ENCODE measurements around the gene SSBP4.
"Not testable (repeated sequence)": the region's sequence is repeated elsewhere in the genome, so short reads cannot be mapped to it uniquely, and the experiment has no call there.

SSBP4 gene

DNA sequence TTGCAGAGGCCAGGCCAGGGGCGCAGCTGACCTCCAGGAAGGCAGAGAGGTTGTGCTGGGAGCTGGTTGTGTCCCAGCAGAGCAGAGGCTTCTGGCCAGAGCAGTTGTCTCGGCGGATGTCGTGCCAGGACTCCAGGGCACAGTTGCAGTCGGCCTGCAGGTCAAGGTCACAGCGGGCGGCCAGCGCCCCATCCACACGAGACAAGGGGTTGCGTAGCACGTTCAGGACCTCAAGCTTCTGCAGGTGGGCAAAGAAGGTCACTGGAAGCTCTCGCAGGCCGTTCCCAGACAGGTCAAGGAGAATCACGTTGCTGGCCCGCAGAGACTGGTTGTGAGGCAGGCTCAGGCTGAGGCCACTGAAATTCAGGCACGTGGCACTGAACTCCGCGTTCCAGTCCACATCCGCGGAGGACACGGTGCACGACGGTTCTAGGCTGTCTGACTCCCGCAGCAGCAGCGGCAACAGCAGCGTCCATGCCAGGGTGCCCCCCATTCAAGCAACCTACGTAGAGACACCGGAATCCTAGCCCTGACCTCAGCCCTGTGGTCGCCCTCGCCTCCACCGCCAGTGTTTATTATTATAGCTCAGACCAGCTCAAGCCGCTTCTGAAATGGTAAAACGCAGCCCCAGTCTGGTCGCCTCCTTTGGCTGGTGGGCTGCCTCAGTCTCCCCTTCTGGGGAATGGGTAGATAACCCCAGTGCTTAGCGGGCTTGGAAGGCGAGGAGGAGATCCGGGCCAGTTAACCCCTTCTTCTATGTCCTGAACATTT, 22.5 kb upstream of the SSBP4 start:
- no peak for FAIRE-seq

DNA sequence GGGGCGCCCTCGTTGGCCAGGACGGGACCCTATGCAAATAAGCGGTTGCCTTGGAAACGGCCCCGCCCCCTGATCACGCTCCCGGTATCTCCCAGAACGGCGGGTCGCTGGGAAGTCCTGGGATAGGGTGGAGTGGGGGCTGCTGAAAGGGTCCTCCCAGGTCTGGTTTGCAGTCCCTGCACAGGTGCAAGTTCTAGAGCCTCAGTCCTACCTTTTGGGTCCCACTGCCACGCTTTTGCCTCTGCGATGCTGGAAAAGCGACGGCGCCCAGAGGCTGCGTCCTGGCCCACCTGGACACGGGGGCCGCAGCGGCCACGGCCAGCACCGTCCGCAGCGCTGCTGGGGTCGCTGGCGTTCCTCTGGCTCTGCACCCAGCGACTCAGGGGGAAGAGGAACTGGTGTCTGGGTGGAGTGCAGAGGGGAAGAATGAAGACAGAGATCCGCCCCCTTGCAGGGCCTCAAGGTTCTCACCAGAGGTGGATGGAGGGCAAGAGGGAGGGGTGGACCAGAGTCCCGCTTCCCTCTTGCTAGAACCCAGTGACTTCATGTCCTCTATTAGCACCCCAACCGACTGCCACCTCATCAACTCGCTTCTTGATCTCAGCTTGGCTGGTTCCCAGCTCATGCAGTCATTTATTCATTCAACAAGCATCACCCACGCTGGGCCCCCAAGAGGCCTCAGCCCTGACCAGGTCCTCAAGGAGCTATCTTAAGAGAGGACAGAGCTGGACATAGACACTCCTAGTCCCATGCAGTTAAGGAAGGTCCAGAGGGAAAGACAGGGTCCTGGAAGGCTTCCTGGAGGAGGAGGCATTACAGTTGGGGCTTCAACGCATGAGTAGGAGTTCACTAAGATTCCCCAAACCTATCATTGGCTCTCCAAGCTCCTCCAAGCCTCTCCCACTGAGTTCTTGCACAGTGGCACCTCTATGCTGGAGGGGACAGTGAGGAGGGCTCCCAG, 21.7 kb upstream of the SSBP4 start, which contains the start of gene LRRC25:
Gene LRRC25 (minus strand): TSS at position 381 of the 961 bp plus-strand sequence. CDS start 659 bp downstream, outside the sequence.
- FAIRE-seq = no peak

DNA sequence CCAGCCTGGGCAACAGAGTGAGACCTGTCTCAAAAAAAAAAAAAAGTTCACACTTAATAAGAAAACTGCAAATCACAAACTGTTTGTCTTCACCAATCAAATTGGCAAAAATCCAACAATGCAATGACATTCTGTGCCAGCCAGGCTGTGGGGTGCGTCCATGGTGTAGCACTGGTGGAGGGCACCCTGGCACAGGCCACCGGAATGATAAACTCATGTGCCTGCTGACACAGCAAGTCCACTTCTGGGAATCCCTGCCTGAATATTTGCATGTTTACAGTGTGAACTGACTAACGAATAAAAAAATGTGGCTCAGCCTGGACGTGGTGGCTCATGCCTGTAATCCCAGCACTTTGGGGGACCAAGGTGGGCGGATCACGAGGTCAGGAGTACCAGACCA, 20.2 kb upstream of the SSBP4 start:
- no peak for FAIRE-seq

DNA sequence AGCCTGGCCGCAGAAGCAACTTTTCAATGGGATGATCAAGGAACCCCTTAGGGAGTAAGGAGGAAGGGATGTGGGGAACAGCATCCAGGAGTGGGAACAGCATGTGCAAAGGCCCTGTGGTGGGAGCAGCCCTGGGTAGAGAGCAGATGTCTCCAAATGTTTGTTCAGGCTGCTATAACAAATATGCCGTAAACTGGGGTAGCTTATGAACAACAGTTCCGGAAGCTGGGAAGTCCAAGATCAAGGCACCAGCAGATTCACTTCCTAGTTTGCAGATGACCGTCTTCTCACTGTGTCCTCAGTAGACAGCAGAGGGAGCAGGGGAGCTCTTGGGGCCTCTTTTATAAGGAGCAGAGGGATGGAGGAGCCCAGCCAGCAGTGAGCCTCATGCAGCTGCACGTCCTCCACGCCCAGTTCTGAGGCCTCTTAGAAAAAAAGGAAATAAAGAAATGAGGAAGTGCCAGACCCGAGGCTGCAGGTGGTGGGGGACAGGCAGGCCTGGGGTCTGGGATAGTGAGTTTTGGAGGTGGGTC, 17.6 kb upstream of the SSBP4 start:
- FAIRE-seq = no peak

DNA sequence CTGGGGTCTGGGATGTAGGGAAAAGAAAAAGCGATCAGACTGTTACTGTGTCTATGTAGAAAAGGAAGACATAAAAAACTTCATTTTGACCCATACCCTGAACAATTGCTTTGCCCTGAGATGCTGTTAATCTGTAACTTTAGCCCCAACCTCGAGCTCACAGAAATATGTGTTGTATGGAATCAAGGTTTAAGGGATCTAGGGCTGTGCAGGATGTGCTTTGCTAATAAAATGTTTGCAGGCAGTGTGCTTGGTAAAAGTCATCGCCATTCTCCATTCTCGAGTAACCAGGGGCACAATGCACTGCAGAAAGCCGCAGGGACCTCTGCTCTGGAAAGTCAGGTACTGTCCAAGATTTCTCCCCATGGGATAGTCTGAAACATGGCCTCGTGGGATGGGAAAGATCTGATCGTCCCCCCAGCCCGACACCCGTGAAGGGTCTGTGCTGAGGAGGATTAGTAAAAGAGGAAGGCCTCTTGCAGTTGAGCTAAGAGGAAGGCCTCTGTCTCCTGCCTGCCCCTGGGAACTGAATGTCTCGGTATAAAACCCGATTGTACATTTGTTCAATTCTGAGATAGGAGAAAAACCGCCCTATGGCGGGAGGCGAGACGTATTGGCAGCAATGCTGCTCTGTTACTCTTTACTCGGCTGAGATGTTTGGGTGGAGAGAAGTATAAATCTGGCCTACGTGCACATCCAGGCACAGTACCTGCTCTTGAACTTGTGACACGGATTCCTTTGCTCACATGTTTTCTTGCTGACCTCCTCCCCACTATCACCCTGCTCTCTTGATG, 16.5 kb upstream of the SSBP4 start:
- not testable (repeated sequence) for FAIRE-seq

DNA sequence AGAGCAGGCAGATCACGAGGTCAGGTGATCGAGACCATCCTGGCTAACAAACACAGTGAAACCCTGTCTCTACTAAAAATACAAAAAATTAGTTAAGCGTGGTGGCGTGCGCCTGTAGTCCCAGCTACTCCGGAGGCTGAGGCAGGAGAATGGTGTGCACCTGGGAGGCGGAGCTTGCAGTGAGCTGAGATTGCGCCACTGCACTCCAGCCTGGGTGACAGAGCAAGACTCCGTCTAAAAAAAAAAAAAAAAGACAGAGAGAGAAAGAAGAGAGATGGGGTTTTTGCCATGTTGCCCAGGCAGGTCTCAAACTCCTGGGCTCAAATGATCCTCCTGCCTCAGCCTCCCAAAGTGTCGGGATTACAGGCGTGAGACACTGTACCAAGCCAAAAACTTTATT, 13.4 kb upstream of the SSBP4 start:
- FAIRE-seq = not testable (repeated sequence)

DNA sequence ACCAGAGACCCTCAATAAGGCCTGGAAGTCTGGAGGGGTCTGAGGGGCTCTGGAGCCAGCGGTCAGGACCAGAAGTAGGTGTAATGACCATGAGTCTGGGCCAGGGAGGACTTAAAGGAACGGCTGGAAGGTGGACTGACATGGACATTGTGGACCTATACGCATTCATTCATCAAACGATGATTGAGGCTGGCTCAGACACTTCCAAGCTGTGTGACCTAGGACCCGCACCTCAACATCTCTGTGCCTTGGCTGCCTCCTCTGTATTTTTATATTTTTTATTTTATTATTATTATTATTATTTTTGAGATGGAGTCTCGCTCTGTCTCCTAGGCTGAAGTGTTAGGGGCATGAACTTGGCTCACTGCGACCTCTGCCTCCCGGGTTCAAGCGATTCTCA, 12.4 kb upstream of the SSBP4 start:
- no peak for FAIRE-seq

DNA sequence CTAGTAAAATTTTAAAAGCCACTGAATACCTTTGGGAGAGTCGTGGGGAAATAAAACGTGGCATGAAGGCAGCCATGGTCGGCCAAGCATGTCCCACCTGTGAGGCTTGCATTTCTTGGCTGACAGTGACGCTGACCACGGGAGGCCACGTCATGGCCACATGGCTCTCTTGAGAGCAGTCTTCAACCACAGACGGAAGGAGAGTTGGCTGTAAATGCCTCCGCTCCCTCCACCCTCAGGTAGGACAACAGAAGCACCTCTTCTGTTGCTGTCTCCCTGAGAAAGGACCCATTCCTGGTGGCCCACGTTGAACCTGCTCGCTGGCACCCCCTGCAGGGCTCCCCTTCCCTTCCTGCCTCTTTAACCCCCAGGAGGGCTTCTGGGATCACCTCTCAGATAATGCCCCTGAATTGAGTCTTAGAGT, 11.1 kb upstream of the SSBP4 start:
- no peak for FAIRE-seq

DNA sequence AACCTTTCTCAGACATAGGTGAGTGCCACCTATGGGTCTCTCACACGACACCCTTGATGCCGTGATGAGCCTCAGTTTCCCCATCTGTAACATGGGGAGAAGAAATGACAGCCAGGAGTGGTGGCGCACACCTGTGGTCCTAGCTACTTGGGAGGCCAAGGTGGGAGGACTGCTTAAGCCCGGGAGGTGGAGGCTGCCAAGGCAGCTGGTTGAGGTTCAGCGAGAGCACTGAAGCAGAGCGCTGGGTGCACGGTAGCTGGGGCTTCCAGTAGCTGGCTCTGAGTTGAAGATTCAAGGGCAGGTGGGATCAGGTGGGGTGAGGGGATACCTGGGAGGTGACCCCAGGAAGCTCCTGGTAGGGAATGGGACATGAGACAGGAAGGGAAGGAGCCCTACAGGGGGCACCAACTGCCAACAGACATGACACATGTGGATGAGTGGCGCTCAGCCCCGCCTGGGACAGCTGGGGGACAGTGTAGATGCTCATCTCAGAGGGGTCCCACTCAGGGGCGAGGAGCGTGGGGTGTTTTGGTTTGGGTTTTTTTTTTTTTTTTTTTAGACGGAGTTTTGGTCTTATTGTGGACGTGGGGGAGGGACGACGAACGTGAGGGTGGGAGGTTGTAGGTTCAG, 6.5 kb upstream of the SSBP4 start:
- no peak for FAIRE-seq

DNA sequence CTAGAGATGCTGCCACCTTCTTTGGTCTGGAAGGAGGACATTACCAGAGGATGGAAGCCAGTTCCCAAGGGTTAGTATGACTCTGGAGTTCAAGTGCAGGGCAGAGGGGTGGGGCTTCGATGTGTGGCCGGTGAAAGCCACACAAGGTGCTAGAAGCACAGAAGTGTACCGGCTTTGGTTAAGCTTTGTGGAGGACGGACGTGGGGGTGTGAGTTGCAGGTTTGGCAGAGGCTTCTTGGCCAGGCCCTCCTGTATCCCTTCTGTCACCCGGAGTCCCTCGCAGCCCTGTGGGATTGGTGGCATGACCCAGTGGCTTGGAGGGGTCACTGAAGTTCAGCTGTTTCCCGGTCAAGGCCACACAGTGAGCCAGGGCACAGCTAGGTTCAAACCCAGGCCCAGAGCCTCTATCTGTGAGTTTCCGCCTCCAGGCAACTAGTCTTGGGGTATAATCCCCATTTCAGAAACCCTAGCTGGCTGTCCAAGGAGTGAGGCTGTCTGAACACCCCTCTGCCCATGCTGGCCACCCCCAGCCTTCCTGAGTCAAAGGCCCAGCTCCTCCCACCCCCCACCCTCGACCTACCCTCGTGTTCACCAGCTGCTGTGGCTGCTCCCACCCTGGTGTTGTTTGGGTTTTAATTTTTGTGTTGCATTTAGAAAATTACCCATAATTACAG, 4.6 kb upstream of the SSBP4 start:
- no peak for FAIRE-seq

DNA sequence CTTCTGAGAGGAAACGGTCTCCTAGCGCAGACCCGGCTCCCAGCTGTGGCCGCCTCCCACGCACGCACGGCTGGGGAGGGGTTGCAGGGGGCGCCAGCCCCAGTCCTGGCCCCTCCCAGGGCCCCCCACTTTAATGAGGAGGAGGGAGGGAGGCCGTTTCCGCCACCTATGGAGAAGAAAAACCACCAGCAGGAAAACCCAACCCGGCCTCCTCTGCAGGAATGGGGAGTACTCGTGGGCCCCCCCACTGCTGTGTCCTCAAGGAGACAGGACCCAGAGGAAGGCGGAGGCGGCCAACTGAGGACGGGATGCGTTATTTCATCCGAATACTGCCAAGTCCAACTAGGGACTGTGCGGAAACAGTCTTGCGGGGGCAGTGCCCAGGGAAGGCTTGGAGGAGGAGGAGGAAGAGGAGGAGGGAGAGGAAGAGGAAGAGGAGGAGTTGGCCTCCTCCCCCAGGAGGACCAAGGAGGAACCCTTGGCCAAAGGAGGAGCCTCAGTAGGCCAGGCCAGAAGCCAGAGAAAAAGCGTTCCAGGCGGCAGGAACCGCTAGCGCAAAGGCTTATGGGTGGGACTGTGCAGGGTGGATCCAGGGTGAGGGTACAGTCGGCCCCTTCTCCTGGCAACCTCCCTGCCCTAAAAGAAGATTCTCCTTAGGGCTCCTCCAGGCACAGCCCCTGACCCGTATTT, 3.9 kb upstream of the SSBP4 start:
- FAIRE-seq = peak; percentile 93

DNA sequence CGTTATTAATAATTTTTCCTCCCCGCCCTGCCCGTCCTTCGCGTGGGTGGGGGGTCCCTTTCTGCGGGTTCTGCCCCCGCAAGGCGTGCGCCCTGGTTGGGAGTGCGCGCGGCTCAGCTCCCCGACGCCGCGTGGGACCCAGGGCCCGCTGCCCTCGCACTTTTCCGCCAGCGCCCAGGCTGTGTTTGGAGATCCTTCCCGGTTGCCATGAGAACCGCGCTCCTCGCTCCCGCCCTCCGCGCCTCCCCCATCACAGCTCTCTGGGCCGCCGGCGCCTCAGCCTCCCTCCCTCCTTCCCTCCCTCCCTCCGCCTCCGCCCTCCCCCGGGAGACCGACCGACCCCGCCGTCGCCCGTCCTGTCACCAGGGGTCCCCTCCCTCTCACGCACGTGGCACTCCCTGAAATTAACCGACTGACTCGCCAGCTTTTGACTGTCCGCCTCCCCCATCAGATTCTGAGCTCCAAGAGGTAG, 2.4 kb upstream of the SSBP4 start:
- FAIRE-seq = no peak

DNA sequence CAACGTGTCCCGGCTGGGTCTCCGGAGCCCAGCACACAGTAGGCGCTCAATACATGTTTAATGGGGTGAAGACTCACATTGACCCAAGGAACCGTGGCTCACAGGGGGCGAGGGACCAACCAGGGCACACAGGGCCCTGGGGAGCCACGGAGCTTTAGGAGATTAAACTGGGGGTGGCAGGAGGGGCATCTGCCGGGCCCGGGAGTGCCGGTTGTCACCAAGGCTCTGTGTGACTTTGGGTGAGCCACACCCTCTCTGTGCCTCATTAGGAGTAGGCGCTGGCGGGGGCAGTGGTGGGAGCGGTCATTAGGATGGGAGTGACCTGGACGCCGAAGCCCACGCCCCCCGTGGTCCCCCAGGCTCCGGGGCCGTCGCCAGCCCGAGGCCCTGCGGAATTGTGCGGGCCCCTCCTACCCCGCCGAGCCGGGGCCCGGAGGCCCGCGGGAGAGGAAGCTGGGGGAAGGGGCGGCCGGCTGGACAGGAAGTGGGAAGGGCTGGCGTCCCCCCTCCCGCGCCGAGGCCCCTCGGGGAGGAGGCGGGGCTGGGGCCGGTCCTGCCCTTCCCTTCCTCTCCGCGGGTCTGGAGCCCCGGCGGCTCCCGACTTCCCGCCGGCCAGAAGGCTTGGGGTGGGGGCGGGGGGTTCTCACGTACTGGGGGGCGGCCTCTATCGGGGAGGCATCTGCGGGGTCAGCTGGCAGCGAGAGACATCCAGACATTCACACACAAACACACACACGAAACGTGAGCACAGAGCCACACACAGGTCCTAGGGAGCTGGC, 1.8 kb upstream of the SSBP4 start:
- no peak for FAIRE-seq

DNA sequence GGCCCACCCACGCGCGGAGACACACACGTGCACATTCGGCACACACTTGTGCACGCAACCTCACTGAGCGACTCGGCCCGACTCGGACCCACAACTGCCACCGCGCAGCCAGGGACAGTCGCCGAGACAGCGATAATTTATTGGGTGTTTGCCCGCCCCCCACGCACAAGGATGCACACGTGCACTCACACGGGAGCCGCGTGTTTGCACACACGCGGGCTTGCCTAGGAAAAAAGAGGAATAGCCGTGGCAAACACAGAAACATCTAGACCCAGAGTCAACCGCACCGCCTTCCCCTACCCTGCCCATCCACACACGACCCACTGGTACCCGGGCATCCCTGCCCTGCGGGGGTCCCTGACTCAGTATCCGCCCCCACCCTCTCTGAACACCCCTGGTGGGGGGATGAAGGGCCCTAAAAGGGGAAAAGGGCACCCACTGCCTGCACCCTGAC, 1.1 kb upstream of the SSBP4 start:
- no peak for FAIRE-seq

DNA sequence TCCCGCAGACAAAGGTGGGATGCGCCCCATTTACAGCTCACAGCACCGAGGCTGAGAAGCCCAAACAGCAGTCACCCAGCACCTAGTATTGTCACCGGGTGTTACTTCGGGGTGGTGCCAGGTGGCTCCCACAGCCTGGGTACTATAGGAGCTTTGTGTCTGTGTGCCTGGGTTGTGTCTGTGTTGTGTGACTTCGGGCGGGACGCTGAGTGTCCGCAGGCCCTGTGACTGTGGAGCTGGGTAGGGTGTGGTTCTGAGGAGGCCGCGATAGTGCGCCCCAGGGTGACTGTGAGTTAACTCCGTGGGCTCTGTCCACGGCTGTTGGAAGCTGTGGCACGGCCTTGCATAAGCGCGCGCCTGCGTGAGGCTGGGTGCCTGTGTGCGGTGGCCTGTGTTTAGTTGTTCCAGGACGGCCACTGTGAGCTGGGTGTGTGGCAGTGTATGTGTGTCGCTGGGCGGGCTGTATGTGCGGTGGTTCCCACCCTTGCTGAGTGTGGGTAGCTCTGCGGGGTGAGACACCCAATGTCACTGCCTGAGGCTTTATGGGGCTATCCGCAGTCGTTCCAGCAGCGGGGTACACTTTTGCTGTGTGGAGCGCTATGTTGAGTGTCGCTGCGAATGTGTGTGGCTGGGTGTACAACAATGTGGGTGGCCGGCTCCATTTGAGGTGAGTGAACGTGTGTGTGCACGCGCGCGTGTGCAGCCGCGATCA, 559 bp upstream of the SSBP4 start:
- FAIRE-seq = no peak

DNA sequence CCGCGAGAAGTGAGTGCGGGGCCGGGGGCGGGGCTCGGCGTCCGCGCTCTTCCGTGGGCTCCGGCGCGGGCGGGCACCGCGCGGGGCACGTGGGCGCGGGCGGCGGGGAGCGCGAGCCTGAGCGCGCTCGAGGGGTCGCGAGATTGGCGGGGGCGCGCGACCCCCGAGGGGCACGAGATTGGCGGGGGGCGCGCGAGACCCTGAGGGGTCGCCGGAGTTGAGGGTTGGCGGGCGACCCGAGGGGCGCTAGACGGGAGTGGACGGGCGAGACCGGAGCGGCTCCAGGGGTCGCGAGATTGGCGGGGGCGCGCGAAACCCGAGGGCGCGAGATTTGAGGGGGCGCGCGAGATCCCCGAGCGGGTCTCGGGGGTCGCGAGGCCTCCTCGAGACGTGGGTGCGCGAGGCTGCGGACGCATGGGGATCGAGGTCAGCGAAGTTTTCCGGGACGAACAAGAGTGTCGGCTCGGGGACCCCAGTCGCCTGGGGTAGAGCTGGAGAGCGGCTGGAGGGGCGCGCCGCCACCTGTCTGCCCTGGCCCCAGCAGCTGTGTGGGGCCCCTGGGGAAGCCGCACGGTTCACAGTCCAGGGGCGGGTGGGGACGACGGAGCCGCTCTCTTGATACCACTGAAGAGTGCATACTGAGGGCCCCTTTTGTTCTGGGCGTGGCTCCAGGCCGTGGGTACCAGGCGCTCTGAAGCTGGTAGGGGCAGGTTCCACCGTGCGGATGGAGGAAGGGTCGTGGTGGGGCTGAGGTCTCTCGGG, 682 bp downstream of the SSBP4 start:
- no peak for FAIRE-seq

DNA sequence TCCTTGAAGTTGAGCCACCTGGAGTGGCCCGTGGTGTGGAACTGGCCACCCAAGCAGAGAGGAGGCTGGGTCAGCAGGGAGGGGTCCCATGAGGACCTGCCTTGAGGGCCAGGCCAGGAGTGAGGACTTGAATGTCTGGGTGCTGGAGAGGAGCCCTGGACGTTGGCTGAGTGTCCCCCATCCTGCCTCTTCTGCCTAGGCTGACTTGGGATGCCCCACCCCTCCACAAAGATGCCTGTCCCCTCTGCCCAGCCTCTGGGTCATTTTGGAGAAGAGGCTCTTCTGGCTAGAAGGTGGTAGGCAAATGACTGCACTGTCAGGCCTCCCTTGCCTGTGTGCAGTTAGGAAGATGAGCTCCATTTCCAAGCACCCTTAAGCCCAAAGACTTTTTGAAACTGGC, 1.7 kb downstream of the SSBP4 start:
- no peak for FAIRE-seq

DNA sequence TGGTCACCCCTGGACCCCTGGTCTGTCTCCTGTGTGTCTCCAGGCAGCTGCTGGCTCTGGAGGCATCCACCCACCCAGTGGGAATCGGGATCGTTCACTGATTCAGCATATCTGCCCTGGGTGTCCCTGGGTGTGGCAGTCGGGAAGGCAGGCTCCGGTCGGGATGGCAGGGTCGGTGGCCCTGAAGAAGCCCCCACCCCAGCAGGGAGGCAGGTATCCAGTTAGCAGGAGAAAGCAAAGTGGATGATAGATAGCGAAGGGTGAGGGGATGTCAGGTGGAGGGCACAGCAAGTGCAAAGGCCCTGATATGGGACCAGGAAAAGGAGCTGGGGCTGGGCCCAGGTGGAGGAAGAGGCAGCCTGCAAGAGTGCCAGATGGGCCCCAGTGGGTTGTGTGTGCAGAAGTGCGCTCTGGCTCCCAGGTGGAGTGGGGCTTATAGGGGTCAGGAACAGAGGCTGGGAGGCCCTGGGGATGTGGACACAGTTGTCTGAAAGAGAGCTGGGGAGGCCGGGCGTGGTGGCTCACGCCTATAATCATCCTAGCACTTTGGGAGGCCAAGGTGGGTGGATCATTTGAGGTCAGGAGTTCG, 2.3 kb downstream of the SSBP4 start:
- FAIRE-seq = no peak

All from endometrium (tissue), 2 donors.